Measurements from ENCODE around the gene CA9.

- TF ChIP-seq CTCF (IDR thresholded peaks at IDR 0.05) (no peak), POLR2A (IDR thresholded peaks at IDR 0.05) (no peak), POLR2AphosphoS5 (IDR thresholded peaks at IDR 0.05) (no peak), EP300 (IDR thresholded peaks at IDR 0.05; ENCODE audit: low read depth) (no peak)
Measured at GRCh38 chr9:35635730-35636129, 38.0 kb upstream of the CA9 start.

Data from transverse colon (tissue), 4 donors.